ENCODE results near the gene WBP11. TPM values are rescaled to one million over a fixed set of nuclear protein-coding genes. Genes with fewer than 3 reads are reported as not detected.

Gene WBP11
- total RNA-seq, 1 experiment from 2014 or later, result 111 TPM

GRCh38 chr12:14846042-14846587, 42.8 kb upstream of the WBP11 start:
- H3K36me3 Mint-ChIP-seq, result no peaks in the 10 kb centered on the region
- TF ChIP-seq, protein P1, sequence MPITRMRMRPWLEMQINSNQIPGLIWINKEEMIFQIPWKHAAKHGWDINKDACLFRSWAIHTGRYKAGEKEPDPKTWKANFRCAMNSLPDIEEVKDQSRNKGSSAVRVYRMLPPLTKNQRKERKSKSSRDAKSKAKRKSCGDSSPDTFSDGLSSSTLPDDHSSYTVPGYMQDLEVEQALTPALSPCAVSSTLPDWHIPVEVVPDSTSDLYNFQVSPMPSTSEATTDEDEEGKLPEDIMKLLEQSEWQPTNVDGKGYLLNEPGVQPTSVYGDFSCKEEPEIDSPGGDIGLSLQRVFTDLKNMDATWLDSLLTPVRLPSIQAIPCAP (CRISPR knock-in tag; IDR thresholded peaks at IDR 0.05), result no peak
- peaks cover 4% of the 10 kb centered on the region for H3K27me3 Mint-ChIP-seq (ENCODE audit: low read depth)
- H3K27ac Mint-ChIP-seq, result no peak overlapping the region
- no peaks in the 10 kb centered on the region for H3K9me3 Mint-ChIP-seq
- no peak for DNase-seq (ENCODE audit: low spot score)
- ATAC-seq, result no peak
- H3K4me1 Mint-ChIP-seq, result no peaks in the 10 kb centered on the region; the same call in 1 of the 2 replicates
- H3K4me3 Mint-ChIP-seq, result no peak overlapping the region
- CTCF ChIA-PET, result interaction anchor here (0.5 to 1.1 kb wide), 7 partner anchors 8 to 375 kb away, joined by 3 to 9 read pairs (median 3); partner anchors contain the start of gene RERG
- POLR2A ChIA-PET, result no interaction called here

GRCh38 chr12:14845350-14845750, 42.1 kb upstream of the WBP11 start:
- POLR2A ChIA-PET, result no interaction called here
- CTCF ChIA-PET, result interaction anchor here (0.5 to 1.1 kb wide), 7 partner anchors 9 to 376 kb away, joined by 3 to 9 read pairs (median 3); partner anchors contain the start of gene RERG

More at GRCh38 chr12:14845350-14845750, 42.1 kb upstream of the WBP11 start:
- Mint-ChIP-seq H3K4me1 (no peaks in the 10 kb centered on the region), H3K27me3 (ENCODE audit: low read depth) (no peaks in the 10 kb centered on the region; the same call in 1 of the 2 replicates), H3K36me3 (no peaks in the 10 kb centered on the region), H3K27ac (no peak overlapping the region), H3K9me3 (no peaks in the 10 kb centered on the region), H3K4me3 (no peak overlapping the region)
- TF ChIP-seq PRRX2 (CRISPR knock-in tag; IDR thresholded peaks at IDR 0.05) (no peak), PRDM15 (CRISPR knock-in tag; IDR thresholded peaks at IDR 0.05) (no peak), ZBTB21 (CRISPR knock-in tag; IDR thresholded peaks at IDR 0.05; ENCODE audit: borderline replicate concordance) (no peak), USF2 (CRISPR knock-in tag; IDR thresholded peaks at IDR 0.05) (no peak), MXD4 (CRISPR knock-in tag; IDR thresholded peaks at IDR 0.05; ENCODE audit: borderline replicate concordance) (no peak), ATF3 (CRISPR knock-in tag; conservative IDR thresholded peaks at IDR 0.05) (no peak), EMX1 (CRISPR knock-in tag; IDR thresholded peaks at IDR 0.05) (no peak), ZNF671 (CRISPR knock-in tag; IDR thresholded peaks at IDR 0.05) (no peak)
- TF ChIP-seq, protein P2, sequence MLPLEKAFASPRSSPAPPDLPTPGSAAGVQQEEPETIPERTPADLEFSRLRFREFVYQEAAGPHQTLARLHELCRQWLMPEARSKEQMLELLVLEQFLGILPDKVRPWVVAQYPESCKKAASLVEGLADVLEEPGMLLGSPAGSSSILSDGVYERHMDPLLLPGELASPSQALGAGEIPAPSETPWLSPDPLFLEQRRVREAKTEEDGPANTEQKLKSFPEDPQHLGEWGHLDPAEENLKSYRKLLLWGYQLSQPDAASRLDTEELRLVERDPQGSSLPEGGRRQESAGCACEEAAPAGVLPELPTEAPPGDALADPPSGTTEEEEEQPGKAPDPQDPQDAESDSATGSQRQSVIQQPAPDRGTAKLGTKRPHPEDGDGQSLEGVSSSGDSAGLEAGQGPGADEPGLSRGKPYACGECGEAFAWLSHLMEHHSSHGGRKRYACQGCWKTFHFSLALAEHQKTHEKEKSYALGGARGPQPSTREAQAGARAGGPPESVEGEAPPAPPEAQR (CRISPR knock-in tag; IDR thresholded peaks at IDR 0.05), result no peak
- TF ChIP-seq, protein P3, sequence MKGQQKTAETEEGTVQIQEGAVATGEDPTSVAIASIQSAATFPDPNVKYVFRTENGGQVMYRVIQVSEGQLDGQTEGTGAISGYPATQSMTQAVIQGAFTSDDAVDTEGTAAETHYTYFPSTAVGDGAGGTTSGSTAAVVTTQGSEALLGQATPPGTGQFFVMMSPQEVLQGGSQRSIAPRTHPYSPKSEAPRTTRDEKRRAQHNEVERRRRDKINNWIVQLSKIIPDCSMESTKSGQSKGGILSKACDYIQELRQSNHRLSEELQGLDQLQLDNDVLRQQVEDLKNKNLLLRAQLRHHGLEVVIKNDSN (CRISPR knock-in tag; IDR thresholded peaks at IDR 0.05), result no peak
- TF ChIP-seq, protein P4, sequence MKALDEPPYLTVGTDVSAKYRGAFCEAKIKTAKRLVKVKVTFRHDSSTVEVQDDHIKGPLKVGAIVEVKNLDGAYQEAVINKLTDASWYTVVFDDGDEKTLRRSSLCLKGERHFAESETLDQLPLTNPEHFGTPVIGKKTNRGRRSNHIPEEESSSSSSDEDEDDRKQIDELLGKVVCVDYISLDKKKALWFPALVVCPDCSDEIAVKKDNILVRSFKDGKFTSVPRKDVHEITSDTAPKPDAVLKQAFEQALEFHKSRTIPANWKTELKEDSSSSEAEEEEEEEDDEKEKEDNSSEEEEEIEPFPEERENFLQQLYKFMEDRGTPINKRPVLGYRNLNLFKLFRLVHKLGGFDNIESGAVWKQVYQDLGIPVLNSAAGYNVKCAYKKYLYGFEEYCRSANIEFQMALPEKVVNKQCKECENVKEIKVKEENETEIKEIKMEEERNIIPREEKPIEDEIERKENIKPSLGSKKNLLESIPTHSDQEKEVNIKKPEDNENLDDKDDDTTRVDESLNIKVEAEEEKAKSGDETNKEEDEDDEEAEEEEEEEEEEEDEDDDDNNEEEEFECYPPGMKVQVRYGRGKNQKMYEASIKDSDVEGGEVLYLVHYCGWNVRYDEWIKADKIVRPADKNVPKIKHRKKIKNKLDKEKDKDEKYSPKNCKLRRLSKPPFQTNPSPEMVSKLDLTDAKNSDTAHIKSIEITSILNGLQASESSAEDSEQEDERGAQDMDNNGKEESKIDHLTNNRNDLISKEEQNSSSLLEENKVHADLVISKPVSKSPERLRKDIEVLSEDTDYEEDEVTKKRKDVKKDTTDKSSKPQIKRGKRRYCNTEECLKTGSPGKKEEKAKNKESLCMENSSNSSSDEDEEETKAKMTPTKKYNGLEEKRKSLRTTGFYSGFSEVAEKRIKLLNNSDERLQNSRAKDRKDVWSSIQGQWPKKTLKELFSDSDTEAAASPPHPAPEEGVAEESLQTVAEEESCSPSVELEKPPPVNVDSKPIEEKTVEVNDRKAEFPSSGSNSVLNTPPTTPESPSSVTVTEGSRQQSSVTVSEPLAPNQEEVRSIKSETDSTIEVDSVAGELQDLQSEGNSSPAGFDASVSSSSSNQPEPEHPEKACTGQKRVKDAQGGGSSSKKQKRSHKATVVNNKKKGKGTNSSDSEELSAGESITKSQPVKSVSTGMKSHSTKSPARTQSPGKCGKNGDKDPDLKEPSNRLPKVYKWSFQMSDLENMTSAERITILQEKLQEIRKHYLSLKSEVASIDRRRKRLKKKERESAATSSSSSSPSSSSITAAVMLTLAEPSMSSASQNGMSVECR (CRISPR knock-in tag; IDR thresholded peaks at IDR 0.05; ENCODE audit: borderline replicate concordance), result no peak
- peak; percentile 32 for DNase-seq (ENCODE audit: low spot score)
- peak; percentile 90 for ATAC-seq
